ENCODE results near the gene PCBP3.

The PCBP3 gene

DNA sequence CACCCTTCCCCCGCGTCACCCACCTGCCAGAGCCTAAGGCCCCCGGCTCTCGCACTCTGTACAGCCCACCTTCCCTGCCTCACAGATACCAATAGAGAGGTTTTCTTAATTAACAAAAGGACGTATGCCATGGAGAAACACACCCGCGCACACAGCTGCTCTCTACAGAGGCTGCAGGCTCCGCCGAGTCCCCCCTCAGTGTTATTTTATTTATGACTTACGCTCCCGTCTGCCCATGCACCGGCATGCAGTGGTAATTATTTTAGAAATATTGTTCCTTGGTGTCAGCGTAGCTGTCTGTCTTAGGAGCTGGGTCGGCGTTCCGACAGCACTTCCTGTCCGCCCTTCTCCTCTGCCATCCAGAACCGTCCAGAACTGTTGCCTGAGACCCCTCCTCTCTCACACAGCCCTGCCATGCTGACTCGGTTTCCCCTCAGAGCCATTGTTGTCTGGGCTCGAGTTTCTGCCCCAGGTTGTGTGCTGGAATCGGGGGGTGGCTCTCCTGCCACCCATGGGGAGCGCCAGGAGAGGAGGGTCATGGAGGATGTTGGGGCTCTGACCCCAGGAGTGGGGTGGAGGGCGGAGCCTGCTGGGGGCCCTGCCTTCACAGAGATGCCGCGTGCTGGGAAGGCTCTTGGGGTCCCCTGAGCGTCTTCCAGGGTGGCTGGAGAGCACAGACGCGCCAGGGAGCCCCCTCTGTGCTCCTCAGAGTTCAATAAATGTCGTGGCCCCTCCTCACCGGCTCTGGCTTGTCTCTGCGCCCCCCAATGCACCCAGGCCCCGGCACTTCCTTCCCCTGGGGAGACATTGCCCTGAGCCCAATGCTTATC lies 298.4 kb downstream of the PCBP3 start:
- TF ChIP-seq, protein P1, sequence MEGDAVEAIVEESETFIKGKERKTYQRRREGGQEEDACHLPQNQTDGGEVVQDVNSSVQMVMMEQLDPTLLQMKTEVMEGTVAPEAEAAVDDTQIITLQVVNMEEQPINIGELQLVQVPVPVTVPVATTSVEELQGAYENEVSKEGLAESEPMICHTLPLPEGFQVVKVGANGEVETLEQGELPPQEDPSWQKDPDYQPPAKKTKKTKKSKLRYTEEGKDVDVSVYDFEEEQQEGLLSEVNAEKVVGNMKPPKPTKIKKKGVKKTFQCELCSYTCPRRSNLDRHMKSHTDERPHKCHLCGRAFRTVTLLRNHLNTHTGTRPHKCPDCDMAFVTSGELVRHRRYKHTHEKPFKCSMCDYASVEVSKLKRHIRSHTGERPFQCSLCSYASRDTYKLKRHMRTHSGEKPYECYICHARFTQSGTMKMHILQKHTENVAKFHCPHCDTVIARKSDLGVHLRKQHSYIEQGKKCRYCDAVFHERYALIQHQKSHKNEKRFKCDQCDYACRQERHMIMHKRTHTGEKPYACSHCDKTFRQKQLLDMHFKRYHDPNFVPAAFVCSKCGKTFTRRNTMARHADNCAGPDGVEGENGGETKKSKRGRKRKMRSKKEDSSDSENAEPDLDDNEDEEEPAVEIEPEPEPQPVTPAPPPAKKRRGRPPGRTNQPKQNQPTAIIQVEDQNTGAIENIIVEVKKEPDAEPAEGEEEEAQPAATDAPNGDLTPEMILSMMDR (IDR thresholded peaks at IDR 0.05; ENCODE audit: insufficient read depth, low read length): no peak
- TF ChIP-seq, protein P2, sequence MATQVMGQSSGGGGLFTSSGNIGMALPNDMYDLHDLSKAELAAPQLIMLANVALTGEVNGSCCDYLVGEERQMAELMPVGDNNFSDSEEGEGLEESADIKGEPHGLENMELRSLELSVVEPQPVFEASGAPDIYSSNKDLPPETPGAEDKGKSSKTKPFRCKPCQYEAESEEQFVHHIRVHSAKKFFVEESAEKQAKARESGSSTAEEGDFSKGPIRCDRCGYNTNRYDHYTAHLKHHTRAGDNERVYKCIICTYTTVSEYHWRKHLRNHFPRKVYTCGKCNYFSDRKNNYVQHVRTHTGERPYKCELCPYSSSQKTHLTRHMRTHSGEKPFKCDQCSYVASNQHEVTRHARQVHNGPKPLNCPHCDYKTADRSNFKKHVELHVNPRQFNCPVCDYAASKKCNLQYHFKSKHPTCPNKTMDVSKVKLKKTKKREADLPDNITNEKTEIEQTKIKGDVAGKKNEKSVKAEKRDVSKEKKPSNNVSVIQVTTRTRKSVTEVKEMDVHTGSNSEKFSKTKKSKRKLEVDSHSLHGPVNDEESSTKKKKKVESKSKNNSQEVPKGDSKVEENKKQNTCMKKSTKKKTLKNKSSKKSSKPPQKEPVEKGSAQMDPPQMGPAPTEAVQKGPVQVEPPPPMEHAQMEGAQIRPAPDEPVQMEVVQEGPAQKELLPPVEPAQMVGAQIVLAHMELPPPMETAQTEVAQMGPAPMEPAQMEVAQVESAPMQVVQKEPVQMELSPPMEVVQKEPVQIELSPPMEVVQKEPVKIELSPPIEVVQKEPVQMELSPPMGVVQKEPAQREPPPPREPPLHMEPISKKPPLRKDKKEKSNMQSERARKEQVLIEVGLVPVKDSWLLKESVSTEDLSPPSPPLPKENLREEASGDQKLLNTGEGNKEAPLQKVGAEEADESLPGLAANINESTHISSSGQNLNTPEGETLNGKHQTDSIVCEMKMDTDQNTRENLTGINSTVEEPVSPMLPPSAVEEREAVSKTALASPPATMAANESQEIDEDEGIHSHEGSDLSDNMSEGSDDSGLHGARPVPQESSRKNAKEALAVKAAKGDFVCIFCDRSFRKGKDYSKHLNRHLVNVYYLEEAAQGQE (IDR thresholded peaks at IDR 0.05; ENCODE audit: insufficient replicate concordance, low read depth): no peak
- TF ChIP-seq POLR2AphosphoS5 (IDR thresholded peaks at IDR 0.05; ENCODE audit: low read depth) (no peak), GABPA (IDR thresholded peaks at IDR 0.05; ENCODE audit: low read depth) (no peak), SPI1 (IDR thresholded peaks at IDR 0.05; ENCODE audit: borderline replicate concordance, low read depth) (no peak)
- H3K27ac ChIP-seq (replicated peaks): no peak overlapping the region

DNA sequence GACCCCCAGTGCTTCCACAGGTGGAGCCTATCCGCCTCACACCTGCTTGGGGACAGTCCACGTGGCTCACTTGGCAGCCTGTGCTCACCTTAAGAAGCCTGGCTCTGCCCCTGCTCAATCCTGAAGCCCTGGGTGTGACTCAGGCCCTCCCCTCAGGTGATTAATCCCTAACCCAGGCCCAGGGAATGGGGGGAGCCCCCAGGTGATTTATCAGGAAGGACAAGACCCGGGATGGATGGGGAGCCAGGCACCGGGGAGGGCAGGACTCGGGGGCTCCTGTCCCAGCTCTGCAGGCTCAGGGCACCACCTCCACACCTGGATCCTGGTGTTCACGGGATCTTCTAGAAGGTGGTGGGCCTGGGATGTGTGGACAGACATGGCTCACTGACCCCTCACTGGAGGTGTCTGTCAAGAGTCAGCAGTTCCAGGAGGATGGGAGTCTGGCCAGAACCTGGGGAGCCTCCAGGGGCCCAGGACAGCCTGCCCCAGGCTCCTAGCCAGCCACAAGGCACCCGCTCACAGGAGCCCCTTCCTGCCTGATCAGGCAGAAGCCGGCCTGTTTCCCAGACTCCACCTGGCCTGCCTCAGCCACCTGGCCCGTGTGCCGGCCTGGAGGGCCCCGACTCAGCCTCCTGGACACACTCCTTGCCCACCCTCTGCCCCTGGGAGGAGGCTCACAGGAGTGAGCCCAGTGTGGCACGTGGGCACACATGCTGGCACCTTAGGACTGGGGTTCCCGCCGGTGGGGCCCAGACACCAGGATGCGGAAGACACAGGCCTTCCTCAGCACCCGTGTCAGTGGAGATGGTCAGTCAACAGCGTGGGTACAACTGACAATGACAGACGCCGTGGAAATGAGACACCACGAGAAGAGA lies 299.5 kb downstream of the PCBP3 start:
- no peak for DNase-seq (ENCODE audit: low read depth in 1 of 2, low spot score in 1 of 2)
- TF ChIP-seq GABPA (IDR thresholded peaks at IDR 0.05; ENCODE audit: low read depth): no peak
- TF ChIP-seq, protein P2 (IDR thresholded peaks at IDR 0.05; ENCODE audit: insufficient replicate concordance, low read depth): no peak
- TF ChIP-seq SPI1 (IDR thresholded peaks at IDR 0.05; ENCODE audit: borderline replicate concordance, low read depth): no peak
- TF ChIP-seq, protein P1 (IDR thresholded peaks at IDR 0.05; ENCODE audit: insufficient read depth, low read length): no peak
- no peak for TF ChIP-seq POLR2AphosphoS5 (IDR thresholded peaks at IDR 0.05; ENCODE audit: low read depth)
- H3K27me3 ChIP-seq (ENCODE audit: insufficient read depth, poor library complexity, severe bottlenecking): no peaks in the 10 kb centered on the region
- no peak overlapping the region for H3K27ac ChIP-seq (replicated peaks)
- H3K4me3 ChIP-seq (replicated peaks; ENCODE audit: insufficient read depth, low read length): no peak overlapping the region

More for the DNA sequence above, 298.4 kb downstream of the PCBP3 start:
- DNase-seq (ENCODE audit: low read depth in 1 of 2, low spot score in 1 of 2): no peak
- Histone ChIP-seq H3K4me3 (replicated peaks; ENCODE audit: insufficient read depth, low read length) (no peak overlapping the region), H3K27me3 (ENCODE audit: insufficient read depth, poor library complexity, severe bottlenecking) (no peaks in the 10 kb centered on the region)

DNA sequence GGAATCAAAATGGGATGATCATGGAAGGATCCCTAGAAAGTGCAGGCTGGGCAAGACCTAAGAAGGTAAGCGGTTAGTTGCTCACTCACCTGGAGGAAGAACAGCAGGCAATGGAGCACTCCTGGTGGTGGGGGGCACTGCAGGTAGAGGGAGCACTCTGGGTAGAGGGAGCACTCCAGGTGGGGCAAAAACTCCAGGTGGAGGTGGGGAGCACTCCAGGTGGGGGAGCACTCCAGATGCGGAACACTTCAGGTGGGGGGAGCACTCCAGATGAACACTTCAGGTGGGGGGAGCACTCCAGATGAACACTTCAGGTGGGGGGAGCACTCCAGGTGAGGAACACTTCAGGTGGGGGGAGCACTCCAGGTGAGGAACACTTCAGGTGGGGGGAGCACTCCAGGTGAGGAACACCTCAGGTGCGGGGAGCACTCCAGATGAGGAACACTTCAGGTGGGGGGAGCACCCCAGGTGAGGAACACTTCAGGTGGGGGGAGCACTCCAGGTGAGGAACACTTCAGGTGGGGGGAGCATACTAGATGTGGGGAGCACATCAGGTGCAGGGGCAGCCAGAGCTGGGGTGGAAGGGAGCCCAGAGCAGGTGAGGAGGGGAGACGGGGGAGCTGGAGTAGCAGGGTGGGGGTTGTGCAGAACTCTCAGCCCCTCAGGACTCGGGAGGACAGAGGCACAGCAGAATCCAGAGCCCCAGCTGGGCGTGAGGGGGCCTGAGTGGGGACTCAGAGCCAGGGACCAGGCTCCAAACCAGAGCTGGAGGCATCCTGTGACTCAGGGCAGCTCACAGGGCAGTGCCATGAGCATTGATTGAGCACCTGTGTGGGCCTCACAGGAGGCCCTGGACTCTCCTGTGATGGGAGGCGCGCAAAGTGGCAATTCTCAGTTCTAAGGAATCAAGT lies 300.4 kb downstream of the PCBP3 start:
- TF ChIP-seq SPI1 (IDR thresholded peaks at IDR 0.05; ENCODE audit: borderline replicate concordance, low read depth) (no peak), POLR2AphosphoS5 (IDR thresholded peaks at IDR 0.05; ENCODE audit: low read depth) (no peak), GABPA (IDR thresholded peaks at IDR 0.05; ENCODE audit: low read depth) (no peak)
- TF ChIP-seq, protein P2 (IDR thresholded peaks at IDR 0.05; ENCODE audit: insufficient replicate concordance, low read depth): no peak
- TF ChIP-seq, protein P1 (IDR thresholded peaks at IDR 0.05; ENCODE audit: insufficient read depth, low read length): no peak
- no peak overlapping the region for H3K4me3 ChIP-seq (replicated peaks; ENCODE audit: insufficient read depth, low read length)
- no peaks in the 10 kb centered on the region for H3K27me3 ChIP-seq (ENCODE audit: insufficient read depth, poor library complexity, severe bottlenecking)
- DNase-seq (ENCODE audit: low read depth in 1 of 2, low spot score in 1 of 2): no peak
- H3K27ac ChIP-seq (replicated peaks): no peak overlapping the region
